HG03064 (cell line): ENCODE results near the gene ADCY4.
"Not testable (repeated sequence)": the region's sequence is repeated elsewhere in the genome, so short reads cannot be mapped to it uniquely, and the experiment has no call there.

ENCODE experiments used
- ATAC-seq: cut with Tn5 transposase; IDR thresholded peaks from one replicate; pipeline ENCODE4 v1.9.1; 2021; ENCODE audit warnings: low read depth; ENCODE audit not compliant: unreplicated experiment

ADCY4 gene

DNA sequence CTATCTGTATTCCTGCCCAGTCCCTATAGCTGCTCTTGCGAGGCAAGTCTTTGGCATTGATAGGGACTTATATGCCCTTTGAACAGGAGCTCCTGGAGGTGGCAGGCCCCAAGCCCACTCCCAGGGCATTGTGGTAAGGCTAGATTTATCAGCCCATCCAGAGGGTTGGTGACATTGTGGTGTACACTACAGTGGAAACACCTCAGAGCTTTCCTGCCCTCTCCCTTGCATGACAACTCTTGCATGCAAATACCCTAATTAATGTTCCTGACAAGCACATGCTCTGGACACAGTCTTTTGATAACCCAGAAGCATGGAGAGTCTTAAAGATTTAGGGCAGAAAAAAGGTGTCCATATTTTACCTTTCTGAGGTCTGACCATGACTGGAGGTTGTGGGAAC is 5.7 kb upstream of the ADCY4 start:
- no peak for ATAC-seq

DNA sequence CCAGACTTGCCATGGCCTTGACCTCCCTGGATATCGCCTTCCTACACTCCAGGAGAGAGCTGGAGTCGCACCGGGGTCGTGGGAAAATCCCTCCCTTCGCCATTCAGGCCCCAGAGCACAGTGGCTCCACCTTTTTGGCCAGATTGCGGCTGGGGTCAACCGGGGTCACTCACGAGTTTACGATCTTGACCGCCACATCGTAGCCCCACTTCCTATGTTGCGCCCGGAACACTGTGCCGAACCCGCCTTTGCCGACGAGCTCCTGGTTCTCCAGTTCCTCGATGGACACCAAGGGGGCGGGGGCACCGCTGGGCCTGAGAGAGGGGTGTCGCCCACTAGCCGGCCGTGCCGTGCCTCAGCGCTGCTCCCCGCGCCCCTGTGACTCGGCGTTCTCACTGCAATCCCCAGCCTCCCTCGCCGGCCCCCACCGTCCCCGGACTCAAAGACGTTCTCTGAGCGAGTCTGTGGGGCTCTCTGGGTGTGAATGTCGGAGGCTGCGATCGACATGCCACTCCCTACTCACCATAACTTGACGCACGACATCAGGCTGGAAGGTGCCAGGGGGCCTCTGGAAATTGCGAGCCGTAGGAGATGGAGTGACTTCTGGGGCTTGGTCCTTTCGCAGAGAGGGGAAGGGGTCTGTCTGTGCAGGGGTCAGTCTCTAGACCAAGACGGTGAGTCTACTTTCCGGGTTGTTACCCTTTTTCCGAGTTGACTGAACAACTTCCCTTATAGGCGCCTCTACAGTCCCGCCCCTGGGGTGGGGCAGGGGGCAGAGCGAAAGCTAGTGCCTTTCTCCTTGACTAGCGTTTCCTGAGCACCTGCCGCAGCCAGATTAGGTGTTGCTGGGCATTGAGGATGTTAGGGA is 4.6 kb upstream of the ADCY4 start, which contains the start of gene RIPK3:
Gene RIPK3, minus strand, starts transcription at position 708 of the 868 bp plus-strand sequence. Its CDS starts 165 bp downstream, at position 543.
- peak; percentile 68 for ATAC-seq

- ATAC-seq = no peak
Observed at GRCh38 chr14:24338843-24339242, 4.0 kb upstream of the ADCY4 start.

- no peak for ATAC-seq
Observed at GRCh38 chr14:24337824-24338175, 2.9 kb upstream of the ADCY4 start.

DNA sequence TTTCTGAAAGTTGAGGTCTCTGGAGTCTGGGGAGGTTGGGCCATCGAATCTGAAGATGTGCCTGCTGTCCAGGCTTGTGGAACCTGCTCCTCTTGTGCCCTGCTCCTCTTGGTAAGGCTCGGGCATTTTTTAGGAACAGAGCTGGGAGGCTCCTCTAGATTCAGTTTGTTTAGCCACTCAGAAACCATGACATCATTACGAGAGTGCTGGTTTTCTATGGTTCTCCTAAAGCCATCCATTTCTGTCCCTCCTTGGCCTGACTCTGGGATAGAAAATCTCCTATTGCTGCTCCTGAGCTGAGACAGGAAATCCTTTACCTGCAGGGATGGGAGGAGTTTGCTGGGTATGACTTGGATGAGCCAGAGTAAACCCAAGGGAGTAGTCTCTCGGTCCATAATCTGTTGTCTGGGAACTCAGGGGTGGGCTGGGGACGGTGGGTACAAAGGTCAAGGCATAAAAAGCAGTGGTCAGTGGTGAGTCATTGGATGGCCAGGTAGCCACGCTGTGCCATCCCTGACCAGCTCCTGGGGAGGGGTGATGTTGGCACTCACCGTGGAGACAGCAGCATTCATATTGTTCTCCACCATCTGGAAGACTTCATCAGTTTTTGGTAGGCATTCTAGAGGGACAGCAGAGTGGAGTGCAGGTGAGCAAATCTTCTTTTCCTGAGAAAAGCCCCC is 2.4 kb upstream of the ADCY4 start:
- ATAC-seq = no peak

GRCh38 chr14:24335461-24336171 is 745 bp upstream of the ADCY4 start:
- ATAC-seq = no peak

DNA sequence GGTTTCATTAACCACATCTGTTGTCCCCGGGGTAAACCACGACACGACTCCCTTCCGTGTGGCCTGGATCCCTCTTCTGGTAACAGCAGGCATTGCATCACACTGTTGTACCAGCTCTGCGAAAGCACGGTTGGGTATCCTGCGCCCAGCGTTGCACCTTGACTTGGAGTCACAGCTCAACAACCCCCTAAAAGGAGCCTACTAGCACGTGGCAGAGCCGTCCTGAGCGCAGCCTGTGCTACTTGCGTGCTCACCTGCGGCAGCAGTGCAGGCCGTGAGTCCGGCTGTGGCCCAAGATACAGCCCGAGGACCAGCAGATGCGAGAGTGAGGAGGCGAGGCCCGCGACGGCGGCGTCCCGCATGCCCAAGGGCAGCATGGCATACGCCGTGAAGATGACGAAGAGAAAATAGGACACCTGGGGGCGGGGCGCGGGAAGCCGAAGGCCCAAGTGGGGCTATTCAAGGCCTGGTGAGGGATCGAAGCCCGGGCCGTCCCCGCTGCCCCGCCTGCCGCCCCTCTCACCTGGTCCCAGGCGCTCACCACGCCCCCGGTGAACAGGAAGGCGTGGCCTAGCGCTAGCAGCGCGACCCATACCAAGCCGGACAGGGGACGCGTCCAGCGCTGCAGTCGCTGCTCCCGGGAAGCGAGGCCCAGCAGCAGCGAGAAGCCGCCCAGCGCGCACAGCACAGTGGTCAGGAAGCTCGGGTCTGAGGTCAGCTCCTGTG is 2.4 kb downstream of the ADCY4 start:
- peak; percentile 80 for ATAC-seq

GRCh38 chr14:24331731-24332267 is 3.1 kb downstream of the ADCY4 start:
- no peak for ATAC-seq

- ATAC-seq = no peak
Observed at GRCh38 chr14:24330973-24331674, 3.7 kb downstream of the ADCY4 start.

GRCh38 chr14:24329736-24330135 is 5.1 kb downstream of the ADCY4 start:
- no peak for ATAC-seq

DNA sequence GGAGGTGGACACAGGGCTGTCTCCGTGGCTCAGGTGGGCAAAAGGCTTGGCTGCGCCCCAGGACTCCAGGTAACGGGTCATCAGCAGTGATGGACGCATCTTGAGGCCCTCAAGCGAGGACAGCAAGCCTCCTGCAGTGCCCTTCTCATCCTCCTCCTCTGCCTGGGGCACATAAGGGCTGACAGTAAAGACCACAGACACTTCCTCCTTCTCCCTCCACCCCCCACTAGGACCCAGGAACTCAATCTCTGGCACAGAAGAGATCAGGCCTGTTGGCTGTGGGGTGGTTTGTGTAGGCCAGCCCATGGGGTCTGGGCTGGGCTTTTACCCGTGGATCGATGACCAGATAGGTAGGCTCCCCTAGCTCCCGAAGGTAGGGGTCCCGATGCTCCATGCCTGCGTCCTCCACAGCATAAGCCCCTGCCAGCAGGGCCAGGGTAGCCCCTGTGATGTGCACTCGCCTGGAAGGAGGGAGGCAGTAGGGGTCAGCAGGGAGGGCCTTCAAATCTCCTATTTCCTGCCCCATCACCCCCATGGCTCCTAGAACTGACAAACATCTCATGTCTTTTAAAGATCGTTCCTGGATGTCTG is 5.7 kb downstream of the ADCY4 start:
- no peak for ATAC-seq

DNA sequence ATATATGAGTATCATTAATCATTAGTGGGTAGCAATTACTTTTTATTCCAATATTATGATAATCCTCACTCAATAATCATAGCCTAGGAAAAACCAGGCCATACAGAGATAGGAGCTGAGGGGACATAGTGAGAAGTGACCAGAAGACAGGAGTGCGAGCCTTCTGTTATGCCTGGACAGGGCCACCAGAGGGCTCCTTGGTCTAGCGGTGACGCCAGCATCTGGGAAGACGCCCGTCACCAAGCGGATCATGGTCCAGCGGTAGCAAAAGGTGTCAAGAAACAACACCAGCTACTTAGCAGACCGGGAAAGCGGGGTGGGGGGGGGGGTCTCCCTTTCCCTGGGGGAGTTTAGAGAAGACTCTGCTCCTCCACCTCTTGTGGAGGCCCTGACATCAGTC is 7.0 kb downstream of the ADCY4 start:
- not testable (repeated sequence) for ATAC-seq

DNA sequence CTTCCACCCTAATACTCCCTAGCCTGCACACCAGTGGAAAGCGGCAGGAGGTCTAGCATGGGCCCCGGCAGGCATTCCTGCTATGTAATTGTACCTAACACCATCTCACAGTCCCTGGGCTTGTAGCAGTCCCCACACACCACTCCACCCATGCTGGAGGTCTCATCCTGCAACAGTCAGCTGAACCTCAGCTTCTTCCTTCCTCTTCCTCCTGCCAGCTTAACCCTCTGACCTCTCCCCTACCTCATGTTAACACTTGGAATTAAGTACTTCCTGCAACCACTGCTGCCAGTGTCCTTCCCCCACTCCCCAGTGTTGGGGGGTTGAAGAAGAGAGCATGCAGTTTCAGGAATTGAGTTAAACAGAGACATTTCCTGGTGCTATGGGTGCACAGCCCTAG is 7.6 kb downstream of the ADCY4 start:
- no peak for ATAC-seq

DNA sequence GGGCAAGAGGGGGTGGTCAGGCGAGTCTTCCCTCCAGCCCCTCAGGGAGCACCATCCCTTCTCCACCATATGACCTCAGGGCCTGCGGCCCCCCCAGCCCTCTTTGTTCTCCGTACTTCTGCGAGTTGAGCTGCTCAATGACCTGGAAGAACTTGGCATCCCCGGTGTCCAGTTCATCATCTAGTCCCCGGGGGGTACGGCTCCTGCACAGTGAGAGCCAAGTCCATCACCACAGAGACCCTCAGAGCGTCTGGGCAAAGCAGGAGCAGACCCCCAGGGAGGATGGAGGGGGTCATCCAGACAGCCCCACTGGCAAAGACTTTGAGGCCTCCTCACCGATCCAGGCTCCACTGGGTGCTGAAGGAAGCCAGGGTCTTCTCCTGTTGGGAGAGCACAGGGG is 8.9 kb downstream of the ADCY4 start:
- ATAC-seq = no peak

- ATAC-seq = no peak
Observed at GRCh38 chr14:24325041-24325530, 9.8 kb downstream of the ADCY4 start.

- ATAC-seq = no peak
Observed at GRCh38 chr14:24324024-24324423, 10.8 kb downstream of the ADCY4 start.

GRCh38 chr14:24323341-24323740 is 11.5 kb downstream of the ADCY4 start:
- no peak for ATAC-seq

GRCh38 chr14:24322672-24323071 is 12.2 kb downstream of the ADCY4 start:
- no peak for ATAC-seq
